ENCODE data around the gene RBMS3.
"Not testable (repeated sequence)": the region's sequence is repeated elsewhere in the genome, so short reads cannot be mapped to it uniquely, and the experiment has no call there.

RBMS3 gene

GRCh38 chr3:29280404-29281093 lies at the start of gene RBMS3:
TSS of gene RBMS3 (plus strand) at chr3:29281071.
- DNase-seq, result peak; percentile 35

GRCh38 chr3:29233126-29233525 lies 47.7 kb upstream of the RBMS3 start:
- DNase-seq, result not testable (repeated sequence)

- no peak for DNase-seq
Measured at GRCh38 chr3:29236146-29236840, 44.6 kb upstream of the RBMS3 start.

GRCh38 chr3:29239376-29239775 lies 41.5 kb upstream of the RBMS3 start:
- no peak for DNase-seq

GRCh38 chr3:29240248-29240647 lies 40.6 kb upstream of the RBMS3 start:
- DNase-seq, result no peak

GRCh38 chr3:29240887-29241286 lies 40.0 kb upstream of the RBMS3 start:
- DNase-seq, result no peak

- no peak for DNase-seq
Measured at GRCh38 chr3:29241855-29242254, 39.0 kb upstream of the RBMS3 start.

- DNase-seq, result no peak
Measured at GRCh38 chr3:29242296-29242695, 38.6 kb upstream of the RBMS3 start.

GRCh38 chr3:29245441-29245840 lies 35.4 kb upstream of the RBMS3 start:
- no peak for DNase-seq

- no peak for DNase-seq
Measured at GRCh38 chr3:29247088-29247745, 33.7 kb upstream of the RBMS3 start.

- no peak for DNase-seq
Measured at GRCh38 chr3:29249829-29250345, 31.0 kb upstream of the RBMS3 start.

- no peak for DNase-seq
Measured at GRCh38 chr3:29255854-29256696, 24.8 kb upstream of the RBMS3 start.

- DNase-seq, result no peak
Measured at GRCh38 chr3:29258161-29258560, 22.7 kb upstream of the RBMS3 start.

GRCh38 chr3:29261119-29261518 lies 19.8 kb upstream of the RBMS3 start:
- no peak for DNase-seq

GRCh38 chr3:29263476-29263875 lies 17.4 kb upstream of the RBMS3 start:
- no peak for DNase-seq

- no peak for DNase-seq
Measured at GRCh38 chr3:29265509-29266072, 15.3 kb upstream of the RBMS3 start.

- no peak for DNase-seq
Measured at GRCh38 chr3:29267226-29267625, 13.6 kb upstream of the RBMS3 start.

GRCh38 chr3:29268651-29269050 lies 12.2 kb upstream of the RBMS3 start:
- no peak for DNase-seq

GRCh38 chr3:29270752-29271151 lies 10.1 kb upstream of the RBMS3 start:
- DNase-seq, result no peak

GRCh38 chr3:29271475-29271874 lies 9.4 kb upstream of the RBMS3 start:
- no peak for DNase-seq

GRCh38 chr3:29274667-29275066 lies 6.2 kb upstream of the RBMS3 start:
- no peak for DNase-seq

GRCh38 chr3:29275309-29275708 lies 5.6 kb upstream of the RBMS3 start:
- DNase-seq, result no peak

- DNase-seq, result no peak
Measured at GRCh38 chr3:29277249-29277648, 3.6 kb upstream of the RBMS3 start.
